ENCODE results near the gene AFF3.

GRCh38 chr2:99970292-99970868, 172.0 kb downstream of the AFF3 start:
- no peak for TF ChIP-seq CTCF (IDR thresholded peaks at IDR 0.05)
- TF ChIP-seq POLR2AphosphoS5 (IDR thresholded peaks at IDR 0.05): no peak
